ENCODE results near the gene SLC52A3. TPM values are rescaled to one million over a fixed set of nuclear protein-coding genes. Genes with fewer than 3 reads are reported as not detected.
A peak's percentile ranks its signal among the peaks of the same experiment; 100 is the strongest.
"Not testable (repeated sequence)": the region's sequence is repeated elsewhere in the genome, so short reads cannot be mapped to it uniquely, and the experiment has no call there.

Gene SLC52A3
- under 1 TPM in 1 of 2 experiments, not detected in 1; 0.19 TPM for total RNA-seq
- polyA plus RNA-seq: under 1 TPM in 1 of 3 donors, not detected in 2; 0.09 TPM
- 0 to 0.26 (median 0) reads per million in 6 experiments for total RNA-seq

DNA sequence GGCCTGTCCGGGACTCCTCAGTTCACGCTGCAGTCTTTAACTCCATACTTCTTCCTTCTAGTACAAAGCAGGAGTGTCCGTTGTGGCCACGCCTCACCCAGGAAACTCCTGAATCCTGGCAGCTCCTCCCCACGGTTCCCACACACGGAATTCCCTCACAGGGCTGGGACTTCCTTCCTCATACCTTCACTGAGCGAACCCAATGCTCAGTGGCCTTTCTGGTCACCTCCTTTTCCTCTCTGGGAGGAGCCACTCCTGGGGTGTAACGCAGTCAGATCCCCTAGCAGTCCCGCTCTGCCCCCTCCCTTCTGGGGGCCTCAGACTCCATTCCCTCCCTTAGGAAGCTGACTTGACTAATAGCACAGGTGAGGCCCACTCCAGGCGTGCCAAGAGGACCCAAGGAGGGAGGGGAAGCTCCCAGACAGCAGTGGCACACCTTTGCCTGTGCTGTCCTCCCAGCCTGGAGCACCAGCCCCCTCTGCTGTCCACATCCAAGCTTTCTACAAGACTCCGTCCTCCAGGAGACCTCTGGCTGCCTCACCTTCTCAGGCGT lies at the start of gene SLC52A3:
SLC52A3 (minus strand) TSS at position 75 of the 553 bp plus-strand sequence. CDS start 2,726 bp downstream, outside the sequence.
- Mint-ChIP-seq H3K27me3 (peaks cover 0 to 12% (median 3%) of the 10 kb centered on the region in 5 donors), H3K4me3 (peak within 1 kb of the TSS in 4 of 10 donors; percentile 30 to 67 (median 62)), H3K27ac (peak within 1 kb of the TSS in 5 of 10 donors; percentile 9 to 81 (median 35)), H3K9me3 (no peaks in the 10 kb centered on the region), H3K4me1 (peaks cover 0 to 21% (median 10%) of the 10 kb centered on the region in 4 donors), H3K36me3 (no peaks in the 10 kb centered on the region)
- POLR2A ChIA-PET: interaction anchor here (0.8 to 1.2 kb wide), 3 partner anchors 9 to 225 kb away, joined by 3 read pairs; partner anchors contain the start of gene CSNK2A1
- ATAC-seq (peak in 1 of 2 donors; percentile 60), DNase-seq (peak in 6 of 10 donors; percentile 7 to 74 (median 38))

DNA sequence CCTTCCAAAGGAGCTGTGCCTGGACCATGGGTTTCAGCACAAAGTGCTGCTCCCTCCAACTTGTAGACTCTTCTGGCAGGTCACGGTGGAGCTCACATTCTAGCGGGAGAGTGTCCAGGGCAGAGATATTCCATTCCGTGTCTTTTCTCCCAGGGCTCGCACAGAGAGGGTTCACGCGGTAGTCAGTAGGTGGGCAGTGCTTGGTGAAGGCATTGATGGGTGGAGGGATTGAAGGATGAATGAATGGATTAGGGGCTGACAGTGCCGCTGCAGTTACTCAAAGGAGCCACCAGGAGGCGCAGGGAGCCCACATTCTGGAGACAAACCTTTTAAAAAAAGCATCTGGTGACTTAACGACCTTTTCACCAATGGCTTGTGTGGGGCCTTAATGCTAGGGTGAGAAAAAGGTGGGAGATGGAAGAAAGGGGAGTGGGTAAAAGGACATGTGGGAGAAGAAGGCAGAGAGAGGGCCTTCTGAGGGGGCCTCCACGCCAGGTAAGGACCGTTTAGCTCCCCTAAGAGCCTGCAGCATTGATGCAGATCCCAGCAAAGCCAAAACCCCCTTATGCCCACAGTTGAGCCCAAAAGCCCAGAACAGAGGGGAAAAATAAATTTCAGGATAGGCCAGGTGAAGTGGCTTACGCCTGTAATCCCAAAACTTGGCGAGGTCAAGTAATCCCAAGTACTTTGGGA lies 47.8 kb upstream of the SLC52A3 start:
- peak; percentile 40 to 64 for ATAC-seq
- Mint-ChIP-seq H3K4me1 (peaks cover 6 to 19% (median 7%) of the 10 kb centered on the region in 4 donors), H3K9me3 (no peaks in the 10 kb centered on the region), H3K27me3 (peaks cover 8 to 51% (median 13%) of the 10 kb centered on the region in 5 donors), H3K27ac (peak overlapping the region in 2 of 10 donors; percentile 14 to 60), H3K4me3 (no peak overlapping the region), H3K36me3 (no peaks in the 10 kb centered on the region)
- POLR2A ChIA-PET: interaction anchor here (0.7 kb wide), 1 partner anchor 16 kb away, joined by 3 read pairs; no protein-coding TSS in a partner anchor
- DNase-seq: peak; percentile 52 to 81 (median 66)

DNA sequence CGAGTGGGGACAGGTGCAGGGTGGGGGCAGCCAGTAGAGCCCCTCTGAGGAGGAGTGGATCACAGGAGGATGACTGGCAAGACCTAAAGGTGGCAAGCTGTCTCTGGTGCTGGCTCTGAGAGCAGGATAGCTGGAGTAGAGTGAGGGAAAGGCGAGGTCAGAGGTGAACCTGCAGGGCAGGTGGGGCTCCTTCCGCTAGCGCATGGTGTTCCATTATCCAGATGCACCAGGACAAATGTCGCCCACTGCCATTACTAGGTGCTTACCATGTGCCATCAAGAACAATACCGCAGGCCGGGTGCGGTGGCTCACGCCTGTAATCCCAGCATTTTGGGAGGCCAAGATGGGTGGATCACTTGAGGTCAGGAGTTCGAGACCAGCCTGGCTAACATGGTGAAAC lies 46.9 kb upstream of the SLC52A3 start:
- ATAC-seq (no peak), DNase-seq (no peak)
- H3K36me3 Mint-ChIP-seq: no peaks in the 10 kb centered on the region
- H3K27me3 Mint-ChIP-seq: peaks cover 8 to 59% (median 18%) of the 10 kb centered on the region in 5 donors
- peaks cover 5 to 18% (median 5%) of the 10 kb centered on the region in 4 donors for H3K4me1 Mint-ChIP-seq
- H3K4me3 Mint-ChIP-seq: no peak overlapping the region
- POLR2A ChIA-PET: interaction anchor here (0.7 kb wide), 1 partner anchor 17 kb away, joined by 3 read pairs; no protein-coding TSS in a partner anchor
- H3K9me3 Mint-ChIP-seq: no peaks in the 10 kb centered on the region
- no peak overlapping the region for H3K27ac Mint-ChIP-seq

DNA sequence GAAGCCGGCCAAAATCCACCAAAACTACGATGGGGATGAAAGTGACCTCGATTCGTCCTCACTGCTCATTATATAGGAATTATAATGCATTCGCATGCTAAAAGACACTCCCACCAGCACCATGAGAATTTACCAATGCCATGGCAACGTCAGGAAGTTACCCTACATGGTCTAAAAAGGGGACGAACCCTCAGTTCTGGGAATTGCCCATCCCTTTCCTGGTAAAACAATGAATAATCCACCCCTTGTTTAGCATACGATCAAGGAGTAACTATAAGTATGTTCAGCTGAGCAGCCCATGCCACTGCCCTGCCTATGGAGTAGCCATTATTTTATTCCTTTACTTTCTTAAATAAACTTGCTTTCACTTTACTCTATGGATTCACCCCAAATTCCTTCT lies 45.1 kb upstream of the SLC52A3 start:
- POLR2A ChIA-PET: no interaction called here
- Mint-ChIP-seq H3K27me3 (peaks cover 8 to 66% (median 29%) of the 10 kb centered on the region in 5 donors), H3K9me3 (peaks cover 0 to 4% (median 0%) of the 10 kb centered on the region in 9 donors), H3K27ac (no peak overlapping the region), H3K4me1 (peaks cover 2 to 8% (median 5%) of the 10 kb centered on the region in 4 donors), H3K36me3 (no peaks in the 10 kb centered on the region), H3K4me3 (no peak overlapping the region)
- DNase-seq: no peak
- no peak for ATAC-seq

DNA sequence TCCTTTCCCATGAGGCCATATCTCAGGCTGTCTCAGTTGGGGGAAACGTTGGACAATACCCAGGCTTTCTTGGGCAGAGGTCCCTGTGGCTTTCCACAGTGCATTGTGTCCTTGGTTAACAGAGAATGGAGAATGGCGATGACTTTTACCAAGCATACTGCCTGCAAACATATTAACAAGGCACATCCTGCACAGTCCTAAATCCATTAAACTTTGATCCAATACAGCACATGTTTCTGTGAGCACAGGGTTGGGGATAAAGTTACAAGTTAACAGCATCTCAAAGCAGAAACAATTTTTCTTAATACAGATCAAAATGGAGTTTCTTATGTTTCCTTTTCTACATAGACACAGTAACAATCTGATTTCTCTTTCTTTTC lies 44.1 kb upstream of the SLC52A3 start:
- ATAC-seq, H3K4me1 Mint-ChIP-seq, POLR2A ChIA-PET, H3K36me3 Mint-ChIP-seq, H3K27ac Mint-ChIP-seq, DNase-seq, H3K4me3 Mint-ChIP-seq, H3K9me3 Mint-ChIP-seq: not testable (repeated sequence)
- peaks cover 8 to 66% (median 29%) of the 10 kb centered on the region in 5 donors for H3K27me3 Mint-ChIP-seq

DNA sequence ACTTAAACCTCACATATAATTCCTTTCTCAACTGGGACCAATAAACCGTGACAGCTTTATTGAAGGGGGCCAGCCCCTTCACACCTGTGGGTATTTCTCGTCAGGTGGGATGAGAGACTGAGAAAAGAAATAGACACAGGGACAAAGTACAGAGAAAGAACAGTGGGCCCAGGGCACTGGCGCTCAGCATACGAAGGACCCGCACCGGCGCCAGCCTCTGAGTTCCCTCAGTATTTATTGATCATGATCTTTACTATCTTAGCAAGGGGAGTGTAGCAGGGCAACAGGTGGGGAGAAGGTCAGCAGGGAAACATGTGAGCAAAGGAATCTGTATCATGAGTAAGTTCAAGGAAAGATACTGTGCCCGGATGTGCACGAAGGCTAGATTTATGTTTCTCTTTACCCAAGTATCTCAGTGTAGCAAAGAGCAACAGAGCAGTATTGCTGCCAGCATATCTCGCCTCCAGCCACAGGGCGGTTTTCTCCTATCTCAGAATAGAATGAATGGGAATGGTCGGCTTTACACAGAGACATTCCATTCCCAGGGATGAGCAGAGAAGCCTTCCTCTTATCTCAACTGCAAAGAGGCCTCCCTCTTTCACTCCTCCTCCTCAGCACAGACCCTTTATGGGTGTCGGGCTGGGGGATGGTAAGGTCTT lies 43.6 kb upstream of the SLC52A3 start:
- H3K4me1 Mint-ChIP-seq, H3K9me3 Mint-ChIP-seq, POLR2A ChIA-PET, H3K4me3 Mint-ChIP-seq, DNase-seq, H3K27ac Mint-ChIP-seq, ATAC-seq, H3K36me3 Mint-ChIP-seq: not testable (repeated sequence)
- H3K27me3 Mint-ChIP-seq: peaks cover 8 to 66% (median 29%) of the 10 kb centered on the region in 5 donors

DNA sequence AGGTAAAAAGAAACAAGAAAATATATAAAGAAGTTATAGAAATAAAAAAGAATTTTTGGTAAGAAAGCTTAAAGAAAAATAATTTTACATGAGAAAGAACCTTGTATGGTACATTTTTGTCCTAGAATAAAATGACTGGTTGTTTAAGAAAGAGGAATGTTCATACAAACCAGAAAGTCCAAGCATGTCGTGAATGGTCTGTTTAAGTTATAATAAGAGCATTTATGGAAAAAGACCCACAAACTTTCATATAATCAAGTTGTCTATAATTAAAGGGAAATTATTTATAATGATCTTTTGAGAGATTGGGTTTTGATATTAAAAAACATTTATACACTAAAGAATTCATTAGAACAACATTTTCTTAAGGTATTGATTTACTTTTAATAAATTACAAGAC lies 37.4 kb upstream of the SLC52A3 start:
- H3K4me3 Mint-ChIP-seq: no peak overlapping the region
- H3K27me3 Mint-ChIP-seq: peaks cover 3 to 25% (median 17%) of the 10 kb centered on the region in 5 donors
- ATAC-seq: no peak
- no peak overlapping the region for H3K27ac Mint-ChIP-seq
- POLR2A ChIA-PET: no interaction called here
- H3K9me3 Mint-ChIP-seq: peaks cover 0 to 18% (median 7%) of the 10 kb centered on the region in 9 donors
- DNase-seq: no peak
- no peaks in the 10 kb centered on the region for H3K4me1 Mint-ChIP-seq
- peaks cover 0 to 8% (median 3%) of the 10 kb centered on the region in 3 donors for H3K36me3 Mint-ChIP-seq

DNA sequence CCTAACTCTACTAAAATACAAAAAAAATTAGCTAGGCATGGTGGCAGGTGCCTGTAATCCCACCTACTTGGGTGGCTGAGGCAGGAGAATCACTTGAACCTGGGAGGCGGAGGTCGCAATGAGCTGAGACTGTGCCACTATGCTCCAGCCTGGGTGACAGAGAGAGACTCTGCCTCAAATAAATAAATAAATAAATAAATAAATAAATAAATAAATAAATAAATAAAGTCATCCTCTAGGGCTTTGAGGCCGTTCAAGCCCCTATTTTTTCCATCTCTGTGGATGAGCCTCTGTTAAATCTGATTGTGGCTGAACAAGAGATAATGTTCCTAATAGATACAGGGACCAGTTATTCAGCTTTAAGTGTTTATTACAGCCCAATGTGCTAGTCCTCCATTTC lies 33.4 kb upstream of the SLC52A3 start:
- Mint-ChIP-seq H3K4me3 (no peak overlapping the region), H3K9me3 (peaks cover 0 to 15% (median 6%) of the 10 kb centered on the region in 9 donors), H3K36me3 (peaks cover 0 to 8% (median 3%) of the 10 kb centered on the region in 3 donors), H3K4me1 (no peaks in the 10 kb centered on the region), H3K27me3 (peaks cover 6 to 18% (median 14%) of the 10 kb centered on the region in 5 donors), H3K27ac (no peak overlapping the region)
- no peak for DNase-seq
- POLR2A ChIA-PET: no interaction called here
- no peak for ATAC-seq

DNA sequence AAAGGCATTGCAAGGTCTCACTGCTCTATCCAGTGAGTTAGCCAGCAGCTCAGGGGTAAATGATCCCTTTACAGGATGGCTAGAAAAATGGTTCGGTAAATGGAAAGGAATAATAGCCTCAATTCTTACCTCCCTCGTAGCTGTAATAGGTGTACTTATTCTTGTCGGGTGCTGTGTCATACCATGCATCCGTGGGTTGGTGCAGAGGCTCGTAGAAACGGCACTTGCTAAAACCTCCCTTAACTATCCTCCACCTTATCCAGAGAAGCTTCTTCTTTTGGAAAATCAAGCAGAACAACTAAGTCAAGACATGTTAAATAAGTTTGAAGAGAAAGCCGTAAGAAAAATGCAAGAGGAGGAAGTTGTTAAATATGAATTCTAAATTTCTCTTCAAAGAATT lies 31.7 kb upstream of the SLC52A3 start:
- H3K4me3 Mint-ChIP-seq, H3K9me3 Mint-ChIP-seq, DNase-seq, H3K4me1 Mint-ChIP-seq, POLR2A ChIA-PET, H3K36me3 Mint-ChIP-seq, H3K27ac Mint-ChIP-seq, ATAC-seq: not testable (repeated sequence)
- H3K27me3 Mint-ChIP-seq: peaks cover 6 to 15% (median 14%) of the 10 kb centered on the region in 5 donors

DNA sequence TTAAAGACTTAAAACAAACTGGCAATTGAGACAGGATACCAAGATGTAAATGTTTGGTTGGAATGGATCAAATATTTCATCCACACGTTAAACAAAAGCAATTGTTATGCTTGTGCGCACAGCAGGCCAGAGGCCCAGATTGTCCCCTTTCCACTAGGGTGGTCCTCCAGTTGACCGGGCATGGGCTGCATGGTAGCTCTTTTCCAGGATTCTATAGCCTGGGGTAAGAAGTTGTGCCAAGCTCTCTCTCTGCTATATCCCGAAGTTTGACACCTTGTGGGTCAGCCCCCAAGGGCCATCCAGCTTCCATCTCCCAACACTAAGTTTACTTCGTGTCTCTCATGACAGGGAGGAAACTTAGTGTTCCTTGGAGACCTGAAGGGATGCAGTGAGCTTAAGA lies 30.4 kb upstream of the SLC52A3 start:
- H3K4me1 Mint-ChIP-seq, H3K4me3 Mint-ChIP-seq, H3K27ac Mint-ChIP-seq, ATAC-seq, H3K36me3 Mint-ChIP-seq, H3K9me3 Mint-ChIP-seq, POLR2A ChIA-PET, DNase-seq: not testable (repeated sequence)
- H3K27me3 Mint-ChIP-seq: peaks cover 6 to 20% (median 14%) of the 10 kb centered on the region in 5 donors

DNA sequence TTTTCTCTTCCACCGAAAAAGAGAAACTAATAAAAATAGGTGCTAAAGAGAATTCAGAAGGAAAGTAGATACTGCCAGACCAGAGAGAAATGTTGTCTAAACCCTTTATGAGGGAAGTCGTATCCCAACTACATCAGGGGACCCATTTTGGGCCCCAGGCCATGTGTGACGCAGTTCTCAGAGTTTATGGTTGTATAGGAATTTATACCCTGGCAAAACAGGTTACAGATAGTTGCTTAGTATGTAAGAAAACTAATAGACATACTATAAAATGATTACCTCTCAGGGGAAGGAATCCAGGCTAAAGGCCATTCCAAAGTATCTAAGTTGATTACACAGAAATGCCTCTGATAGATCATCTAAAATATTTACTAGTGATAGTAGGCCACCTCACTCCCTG lies 28.6 kb upstream of the SLC52A3 start:
- ATAC-seq: no peak
- no peak for DNase-seq
- H3K36me3 Mint-ChIP-seq: peaks cover 0 to 14% (median 4%) of the 10 kb centered on the region in 3 donors
- no peak overlapping the region for H3K4me3 Mint-ChIP-seq
- POLR2A ChIA-PET: no interaction called here
- no peak overlapping the region for H3K27ac Mint-ChIP-seq
- H3K27me3 Mint-ChIP-seq: peaks cover 6 to 30% (median 14%) of the 10 kb centered on the region in 5 donors
- no peaks in the 10 kb centered on the region for H3K4me1 Mint-ChIP-seq
- H3K9me3 Mint-ChIP-seq: peaks cover 0 to 15% (median 5%) of the 10 kb centered on the region in 9 donors

DNA sequence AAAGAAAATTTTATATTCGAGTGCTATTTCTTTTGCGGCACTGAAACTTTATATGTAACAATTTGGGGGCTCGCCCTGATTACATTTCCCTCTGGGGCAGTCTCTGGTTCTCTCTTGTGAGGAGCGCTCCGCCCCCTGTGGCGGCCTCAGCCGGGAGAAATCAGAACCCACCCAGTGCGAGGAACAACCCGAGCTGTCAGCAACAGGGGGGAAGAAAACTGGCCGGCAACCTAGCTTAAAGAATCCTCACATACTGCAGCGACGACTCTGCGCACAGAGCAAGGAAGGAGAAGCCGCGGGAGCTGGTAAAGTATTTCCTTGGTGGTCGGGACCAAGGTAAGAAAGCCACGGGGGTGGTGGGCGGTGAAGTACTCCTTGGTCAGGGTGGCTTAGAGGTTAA lies 23.9 kb upstream of the SLC52A3 start:
- Mint-ChIP-seq H3K27ac (no peak overlapping the region), H3K27me3 (peaks cover 7 to 39% (median 18%) of the 10 kb centered on the region in 5 donors), H3K36me3 (peaks cover 0 to 18% (median 11%) of the 10 kb centered on the region in 3 donors), H3K9me3 (peaks cover 0 to 26% (median 13%) of the 10 kb centered on the region in 9 donors), H3K4me3 (no peak overlapping the region), H3K4me1 (no peaks in the 10 kb centered on the region)
- ATAC-seq: no peak
- POLR2A ChIA-PET: no interaction called here
- DNase-seq: no peak
